K562 (cell line): ENCODE measurements around the gene CERS3. TPM values are rescaled to one million over a fixed set of nuclear protein-coding genes. Genes with fewer than 3 reads are reported as not detected.

Source experiments
- FOXP4 ChIP-seq: sonication (generic); formaldehyde crosslinking; IDR thresholded peaks from 2 replicates; pipeline ENCODE4 v1.8.0; 2022; ENCODE audit warnings: mild to moderate bottlenecking, missing genetic modification reagents, borderline replicate concordance
- HIVEP1 ChIP-seq: fragments of 250-450 bp; sonication (Bioruptor Pico); IDR thresholded peaks from 2 replicates; pipeline ENCODE4 v1.4.0; 2020; ENCODE audit warnings: mild to moderate bottlenecking
- HOXB6 ChIP-seq: fragments of 250-450 bp; sonication (Bioruptor Pico); IDR thresholded peaks from 2 replicates; pipeline ENCODE4 v1.5.1; 2022; ENCODE audit warnings: mild to moderate bottlenecking, borderline replicate concordance
- KLF6 ChIP-seq: fragments of 250-450 bp; sonication (Bioruptor Pico); IDR thresholded peaks from 2 replicates; pipeline ENCODE4 v1.4.0; 2020; ENCODE audit warnings: mild to moderate bottlenecking, moderate library complexity, borderline replicate concordance
- MXI1 ChIP-seq: IDR thresholded peaks from 2 replicates; pipeline ENCODE4 v1.6.1; 2011; ENCODE audit warnings: low read depth, mild to moderate bottlenecking, improper control_type of control experiment, low read length
- MYC ChIP-seq, 2 experiments: fragments of 250-450 bp in 1 of 2; sonication (Bioruptor Pico) in 1 of 2; IDR thresholded peaks; 2 replicates each; pipeline versions ENCODE4 v1.5.1 to v1.6.1; 2012 to 2021; ENCODE audit warnings: low read depth in 2 of 2, borderline replicate concordance in 1 of 2, improper control_type of control experiment in 1 of 2, low read length in 1 of 2, mild to moderate bottlenecking in 1 of 2, moderate library complexity in 1 of 2
- NR2F6 ChIP-seq: fragments of 450-650 bp; formaldehyde crosslinking; IDR thresholded peaks from 2 replicates; pipeline ENCODE4 v1.4.0; 2020; ENCODE audit warnings: mild to moderate bottlenecking
- SAP30 ChIP-seq: fragments of 200-600 bp; sonication (generic); IDR thresholded peaks from 2 replicates; pipeline ENCODE4 v1.6.1; 2012; ENCODE audit warnings: borderline replicate concordance, low read depth, mild to moderate bottlenecking, moderate library complexity, low read length, control low read depth, inconsistent platforms; ENCODE audit not compliant: insufficient read depth, poor library complexity, severe bottlenecking
- ZBTB11 ChIP-seq, 3 experiments: fragments of 200-800 bp in 1 of 3; fragments of 250-450 bp in 1 of 3; fragments of 450-650 bp in 1 of 3; sonication (Bioruptor Pico) in 1 of 3; sonication (Bioruptor generic) in 1 of 3; formaldehyde crosslinking in 1 of 3; IDR thresholded peaks; 2 replicates each; pipeline versions ENCODE4 v1.6.1 to v1.8.0; 2016 to 2022; ENCODE audit warnings: mild to moderate bottlenecking in 2 of 3, missing genetic modification characterization in 2 of 3, missing compliant biosample characterization in 1 of 3, moderate library complexity in 1 of 3
- ZBTB2 ChIP-seq: fragments of 450-650 bp; IDR thresholded peaks from 2 replicates; pipeline ENCODE4 v1.6.1; 2016; ENCODE audit warnings: antibody characterized with exemption
- ZNF280B ChIP-seq: fragments of 250-450 bp; sonication (Bioruptor Pico); IDR thresholded peaks from 2 replicates; pipeline ENCODE4 v1.5.1; 2021; ENCODE audit warnings: mild to moderate bottlenecking
- ZSCAN29 ChIP-seq: fragments of 450-650 bp; IDR thresholded peaks from 2 replicates; pipeline ENCODE4 v1.6.1; 2017
- polyA plus RNA-seq, 8 experiments: library from polyadenylated mRNA; depleted of rRNA in 4 of 8; stranded (reverse) in 5 of 8; unstranded in 3 of 8; fragments of >200 nt; fragmentation: Nextera tagmentation in 2 of 8; fragmentation: Illumina TruSeq in 1 of 8; extraction: Ambion mirVana in 2 of 8; extraction: Trizol in 1 of 8; gene quantifications; 2 replicates each; pipeline versions ENCODE4 v1.2.1 to v1.2.3, GENCODE V29; 2011 to 2014; ENCODE audit warnings: inconsistent platforms in 1 of 8, missing spikeins in 1 of 8
- total RNA-seq, 7 experiments: library from RNA; depleted of rRNA in 6 of 7; stranded (reverse); fragments of >200 nt in 6 of 7; fragmentation: Illumina TruSeq in 2 of 7; extraction: Trizol in 2 of 7; gene quantifications; 2 replicates each; pipeline versions ENCODE4 v1.2.1 to v1.2.3, GENCODE V29; 2011 to 2021; ENCODE audit warnings: low replicate concordance in 1 of 7

Gene CERS3
- total and polyA plus RNA-seq, 9 of the 15 experiments (the other 6 are each of a cell fraction or from before 2014, with no cell fraction given) = not detected

- TF ChIP-seq ZBTB11 (CRISPR knock-in tag; IDR thresholded peaks at IDR 0.05) (no peak), MYC (IDR thresholded peaks at IDR 0.05; ENCODE audit: low read depth, low read length) (no peak), MYC (CRISPR knock-in tag; IDR thresholded peaks at IDR 0.05; ENCODE audit: borderline replicate concordance, low read depth) (no peak), MXI1 (no peak), NR2F6 (no peak), FOXP4 (CRISPR knock-in tag) (no peak), SAP30 (no peak), KLF6 (CRISPR knock-in tag) (no peak), ZSCAN29 (no peak), ZNF280B (CRISPR knock-in tag) (no peak), HOXB6 (CRISPR knock-in tag) (no peak), ZBTB2 (no peak), HIVEP1 (no peak)
These were observed 123.6 kb downstream of the CERS3 start (continued) for GRCh38 chr15:100405179-100405578.
